ENCODE data around the gene TMPRSS7.

TMPRSS7 gene

DNA sequence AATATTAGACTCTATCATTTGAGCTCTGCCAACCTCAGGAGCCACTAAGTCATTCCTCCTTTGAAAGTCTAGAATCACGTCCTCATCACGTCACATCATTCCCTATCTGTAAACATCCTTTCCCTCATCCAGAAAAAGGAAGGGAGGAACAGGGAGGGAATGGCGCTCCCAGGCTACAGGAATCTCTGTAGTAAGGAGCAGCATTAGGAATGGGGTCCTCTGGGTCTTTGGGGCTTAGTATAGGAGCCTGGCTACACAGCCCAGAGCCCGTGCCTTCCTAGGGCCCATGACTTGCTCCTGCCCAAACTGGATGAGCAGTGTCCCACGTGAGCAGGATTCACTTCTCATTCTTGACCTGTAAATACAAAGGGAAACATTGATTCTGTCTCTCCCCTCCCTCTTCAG, 34.2 kb upstream of the TMPRSS7 start:
- no peak overlapping the region for H2AFZ ChIP-seq (ENCODE audit: low read depth, low read length)
- H3K27ac ChIP-seq (ENCODE audit: low read length): no peak overlapping the region

DNA sequence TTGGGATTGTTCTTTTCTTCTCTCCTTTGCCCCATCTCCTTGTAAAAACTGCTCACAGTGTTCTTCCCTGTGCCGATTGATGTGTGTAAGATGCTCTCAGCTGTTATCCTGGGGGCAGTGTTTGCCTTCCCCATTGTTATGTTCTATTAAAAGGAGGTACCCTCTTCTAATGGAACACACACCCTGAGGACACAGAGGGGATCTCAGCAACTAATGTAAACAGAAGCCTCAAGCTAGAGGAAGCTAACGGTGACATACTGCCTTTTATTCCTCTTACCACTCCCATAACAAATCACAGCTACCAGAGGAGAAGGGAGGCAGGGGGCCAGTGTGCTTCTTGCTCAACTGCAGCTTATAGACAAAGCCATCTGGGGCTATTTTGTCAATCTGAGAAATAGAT, 33.6 kb upstream of the TMPRSS7 start:
- no peak overlapping the region for H3K27ac ChIP-seq (ENCODE audit: low read length)

More for the DNA sequence above, 34.2 kb upstream of the TMPRSS7 start:
- Histone ChIP-seq H3K27me3 (ENCODE audit: low read depth, low read length) (peaks cover 12% of the 10 kb centered on the region; the same call in 1 of the 2 replicates), H3K4me1 (ENCODE audit: low read length) (peaks cover 12% of the 10 kb centered on the region), H3K36me3 (replicated peaks; ENCODE audit: low read depth, low read length) (no peaks in the 10 kb centered on the region), H4K20me1 (ENCODE audit: insufficient read depth, low read length) (no peaks in the 10 kb centered on the region), H3K9me3 (ENCODE audit: insufficient read depth, low read length) (no peaks in the 10 kb centered on the region), H3K79me2 (ENCODE audit: low read length) (no peaks in the 10 kb centered on the region), H3K4me2 (ENCODE audit: low read length) (no peak overlapping the region), H3K9ac (ENCODE audit: low read length) (no peak overlapping the region), H3K4me3 (ENCODE audit: low read length) (no peak overlapping the region)
- TF ChIP-seq EZH2phosphoT487 (IDR thresholded peaks at IDR 0.05; ENCODE audit: low read depth): no peak
- TF ChIP-seq, protein P1, sequence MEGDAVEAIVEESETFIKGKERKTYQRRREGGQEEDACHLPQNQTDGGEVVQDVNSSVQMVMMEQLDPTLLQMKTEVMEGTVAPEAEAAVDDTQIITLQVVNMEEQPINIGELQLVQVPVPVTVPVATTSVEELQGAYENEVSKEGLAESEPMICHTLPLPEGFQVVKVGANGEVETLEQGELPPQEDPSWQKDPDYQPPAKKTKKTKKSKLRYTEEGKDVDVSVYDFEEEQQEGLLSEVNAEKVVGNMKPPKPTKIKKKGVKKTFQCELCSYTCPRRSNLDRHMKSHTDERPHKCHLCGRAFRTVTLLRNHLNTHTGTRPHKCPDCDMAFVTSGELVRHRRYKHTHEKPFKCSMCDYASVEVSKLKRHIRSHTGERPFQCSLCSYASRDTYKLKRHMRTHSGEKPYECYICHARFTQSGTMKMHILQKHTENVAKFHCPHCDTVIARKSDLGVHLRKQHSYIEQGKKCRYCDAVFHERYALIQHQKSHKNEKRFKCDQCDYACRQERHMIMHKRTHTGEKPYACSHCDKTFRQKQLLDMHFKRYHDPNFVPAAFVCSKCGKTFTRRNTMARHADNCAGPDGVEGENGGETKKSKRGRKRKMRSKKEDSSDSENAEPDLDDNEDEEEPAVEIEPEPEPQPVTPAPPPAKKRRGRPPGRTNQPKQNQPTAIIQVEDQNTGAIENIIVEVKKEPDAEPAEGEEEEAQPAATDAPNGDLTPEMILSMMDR (IDR thresholded peaks at IDR 0.05; ENCODE audit: low read depth, low read length): no peak

DNA sequence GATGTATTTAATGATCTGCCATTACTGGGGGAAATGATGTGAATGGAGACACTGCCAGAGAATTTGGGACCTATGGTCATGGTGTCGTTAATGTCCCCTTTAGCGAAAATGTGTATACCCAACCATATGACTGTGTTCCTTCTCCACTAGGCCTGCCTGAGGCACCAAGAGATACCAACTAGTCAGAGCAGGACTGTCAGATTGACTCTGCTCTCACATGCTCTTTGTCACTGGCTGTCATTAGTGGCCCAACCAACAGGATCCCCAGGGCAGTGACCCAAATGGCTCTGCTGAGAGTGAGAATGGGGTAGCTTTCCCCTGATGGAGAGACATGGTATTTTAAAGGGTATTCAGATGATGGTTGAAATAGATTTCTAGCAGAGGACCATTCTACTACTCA, 33.0 kb upstream of the TMPRSS7 start:
- no peak overlapping the region for H3K9ac ChIP-seq (ENCODE audit: low read length)
- peaks cover 12% of the 10 kb centered on the region for H3K4me1 ChIP-seq (ENCODE audit: low read length)
- H3K27me3 ChIP-seq (ENCODE audit: low read depth, low read length): peaks cover 12% of the 10 kb centered on the region; the same call in 1 of the 2 replicates
- no peak overlapping the region for H3K4me3 ChIP-seq (ENCODE audit: low read length)
- TF ChIP-seq, protein P1 (IDR thresholded peaks at IDR 0.05; ENCODE audit: low read depth, low read length): no peak
- TF ChIP-seq EZH2phosphoT487 (IDR thresholded peaks at IDR 0.05; ENCODE audit: low read depth): no peak
- no peak overlapping the region for H2AFZ ChIP-seq (ENCODE audit: low read depth, low read length)
- no peaks in the 10 kb centered on the region for H3K36me3 ChIP-seq (replicated peaks; ENCODE audit: low read depth, low read length)
- H3K9me3 ChIP-seq (ENCODE audit: insufficient read depth, low read length): no peaks in the 10 kb centered on the region
- H3K27ac ChIP-seq (ENCODE audit: low read length): no peak overlapping the region
- H3K79me2 ChIP-seq (ENCODE audit: low read length): no peaks in the 10 kb centered on the region
- H4K20me1 ChIP-seq (ENCODE audit: insufficient read depth, low read length): no peaks in the 10 kb centered on the region
- H3K4me2 ChIP-seq (ENCODE audit: low read length): no peak overlapping the region

More for the DNA sequence above, 33.6 kb upstream of the TMPRSS7 start:
- H3K4me3 ChIP-seq (ENCODE audit: low read length): no peak overlapping the region
- peaks cover 12% of the 10 kb centered on the region; the same call in 1 of the 2 replicates for H3K27me3 ChIP-seq (ENCODE audit: low read depth, low read length)
- no peaks in the 10 kb centered on the region for H3K9me3 ChIP-seq (ENCODE audit: insufficient read depth, low read length)
- peaks cover 12% of the 10 kb centered on the region for H3K4me1 ChIP-seq (ENCODE audit: low read length)
- no peaks in the 10 kb centered on the region for H4K20me1 ChIP-seq (ENCODE audit: insufficient read depth, low read length)
- no peaks in the 10 kb centered on the region for H3K36me3 ChIP-seq (replicated peaks; ENCODE audit: low read depth, low read length)
- TF ChIP-seq, protein P1 (IDR thresholded peaks at IDR 0.05; ENCODE audit: low read depth, low read length): no peak
- no peak for TF ChIP-seq EZH2phosphoT487 (IDR thresholded peaks at IDR 0.05; ENCODE audit: low read depth)
- H3K4me2 ChIP-seq (ENCODE audit: low read length): no peak overlapping the region
- H3K9ac ChIP-seq (ENCODE audit: low read length): no peak overlapping the region
- no peak overlapping the region for H2AFZ ChIP-seq (ENCODE audit: low read depth, low read length)
- H3K79me2 ChIP-seq (ENCODE audit: low read length): no peaks in the 10 kb centered on the region

DNA sequence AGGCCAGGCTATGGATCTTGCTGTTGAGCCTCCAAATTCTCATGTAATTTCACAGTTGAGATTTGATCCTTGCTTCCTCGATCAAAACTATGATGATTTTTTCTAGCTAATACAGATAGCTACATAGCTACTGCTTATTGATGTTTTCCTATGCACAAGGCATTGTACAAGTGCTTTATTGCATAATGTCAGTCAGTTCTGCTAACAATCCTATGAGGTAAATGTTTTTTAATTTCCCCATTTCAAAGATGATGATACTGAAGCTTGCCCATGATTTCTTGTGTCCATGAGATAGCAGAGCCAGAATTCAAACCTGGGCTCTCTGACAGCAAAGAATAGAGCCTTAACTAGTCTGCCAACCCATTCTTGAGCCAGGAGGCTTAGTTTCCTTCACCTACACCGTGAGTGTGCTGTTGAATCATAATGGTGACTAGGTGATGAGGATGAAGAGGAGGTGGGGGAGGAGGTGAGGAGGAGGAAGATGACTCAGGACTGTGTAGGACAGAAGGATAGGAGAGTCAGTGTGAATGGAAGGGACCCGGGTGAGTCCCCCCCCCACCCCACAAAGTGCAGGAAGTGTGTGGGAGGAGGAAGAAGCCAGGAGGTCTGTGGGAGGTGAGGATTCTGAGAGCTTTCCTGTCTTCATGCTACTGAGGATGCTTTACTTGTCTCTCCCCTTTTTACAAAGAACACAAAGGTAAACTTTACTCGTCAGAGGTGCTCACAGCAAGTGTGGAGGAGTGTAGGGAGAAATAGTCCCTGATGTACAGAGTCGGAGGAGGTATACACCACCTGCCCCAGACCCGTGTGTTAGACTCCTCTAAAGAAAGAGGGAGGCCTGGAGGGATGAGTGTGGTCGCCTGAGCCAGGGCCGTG, 32.2 kb upstream of the TMPRSS7 start:
- Histone ChIP-seq H3K9me3 (ENCODE audit: insufficient read depth, low read length) (no peaks in the 10 kb centered on the region), H3K36me3 (replicated peaks; ENCODE audit: low read depth, low read length) (no peaks in the 10 kb centered on the region), H3K4me2 (ENCODE audit: low read length) (no peak overlapping the region), H3K4me1 (ENCODE audit: low read length) (peaks cover 12% of the 10 kb centered on the region), H4K20me1 (ENCODE audit: insufficient read depth, low read length) (no peaks in the 10 kb centered on the region), H3K27me3 (ENCODE audit: low read depth, low read length) (peaks cover 12% of the 10 kb centered on the region; the same call in 1 of the 2 replicates), H3K9ac (ENCODE audit: low read length) (no peak overlapping the region), H3K79me2 (ENCODE audit: low read length) (no peaks in the 10 kb centered on the region), H3K27ac (ENCODE audit: low read length) (no peak overlapping the region), H3K4me3 (ENCODE audit: low read length) (no peak overlapping the region), H2AFZ (ENCODE audit: low read depth, low read length) (no peak overlapping the region)
- TF ChIP-seq, protein P1 (IDR thresholded peaks at IDR 0.05; ENCODE audit: low read depth, low read length): no peak
- no peak for TF ChIP-seq EZH2phosphoT487 (IDR thresholded peaks at IDR 0.05; ENCODE audit: low read depth)
